CD1c-positive myeloid dendritic cell (primary cell): Measurements from ENCODE around the gene RELT.

Experiments
- DNase-seq: peaks from one replicate; pipeline ENCODE4 v3.0.0-alpha.2; 2016; ENCODE audit errors: extremely low spot score

Gene RELT

DNA sequence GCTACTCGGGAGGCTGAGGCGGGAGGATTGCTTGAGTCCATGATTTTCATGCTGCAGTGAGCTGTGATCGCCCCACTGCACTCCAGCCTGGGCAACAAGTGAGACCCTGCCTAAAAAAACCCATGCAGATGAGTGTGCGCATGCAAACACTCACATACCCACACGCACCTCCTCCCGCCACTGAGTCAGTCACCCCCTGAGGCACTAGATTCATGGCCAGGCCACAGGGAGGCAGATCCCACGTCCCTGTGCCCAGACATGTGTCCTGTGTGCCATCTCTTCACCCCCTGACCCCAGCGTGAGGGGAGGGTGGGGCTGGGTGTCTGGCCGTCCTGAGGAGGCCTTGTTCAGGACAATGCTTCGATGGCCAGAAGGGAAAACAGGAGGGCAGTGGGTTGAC, 15.5 kb downstream of the RELT start:
- no peak for DNase-seq

GRCh38 chr11:73392108-73393010, 16.2 kb downstream of the RELT start:
- no peak for DNase-seq

DNA sequence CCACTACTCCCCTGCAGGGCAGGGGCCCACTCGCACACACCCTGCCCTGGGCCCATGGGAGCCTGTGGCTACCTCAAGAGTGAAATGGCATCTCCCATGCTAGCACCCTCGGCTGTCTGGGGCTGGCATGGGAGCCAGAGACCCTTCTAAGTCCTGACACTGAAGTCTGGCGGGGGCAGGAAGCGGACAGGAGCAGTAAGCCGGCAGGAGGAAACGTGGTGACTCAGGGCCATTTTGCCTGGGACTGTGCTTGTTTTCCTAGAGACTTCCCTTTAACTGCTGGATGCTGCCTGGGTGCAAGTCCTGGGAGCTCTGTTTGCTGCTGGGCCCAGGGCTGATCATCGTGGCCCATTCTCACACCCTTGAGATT, 16.8 kb downstream of the RELT start:
- DNase-seq: peak; percentile 36

GRCh38 chr11:73393479-73394415, 17.5 kb downstream of the RELT start:
- peak; percentile 79 for DNase-seq

- no peak for DNase-seq
These were observed 18.5 kb downstream of the RELT start for GRCh38 chr11:73394416-73395296.

DNA sequence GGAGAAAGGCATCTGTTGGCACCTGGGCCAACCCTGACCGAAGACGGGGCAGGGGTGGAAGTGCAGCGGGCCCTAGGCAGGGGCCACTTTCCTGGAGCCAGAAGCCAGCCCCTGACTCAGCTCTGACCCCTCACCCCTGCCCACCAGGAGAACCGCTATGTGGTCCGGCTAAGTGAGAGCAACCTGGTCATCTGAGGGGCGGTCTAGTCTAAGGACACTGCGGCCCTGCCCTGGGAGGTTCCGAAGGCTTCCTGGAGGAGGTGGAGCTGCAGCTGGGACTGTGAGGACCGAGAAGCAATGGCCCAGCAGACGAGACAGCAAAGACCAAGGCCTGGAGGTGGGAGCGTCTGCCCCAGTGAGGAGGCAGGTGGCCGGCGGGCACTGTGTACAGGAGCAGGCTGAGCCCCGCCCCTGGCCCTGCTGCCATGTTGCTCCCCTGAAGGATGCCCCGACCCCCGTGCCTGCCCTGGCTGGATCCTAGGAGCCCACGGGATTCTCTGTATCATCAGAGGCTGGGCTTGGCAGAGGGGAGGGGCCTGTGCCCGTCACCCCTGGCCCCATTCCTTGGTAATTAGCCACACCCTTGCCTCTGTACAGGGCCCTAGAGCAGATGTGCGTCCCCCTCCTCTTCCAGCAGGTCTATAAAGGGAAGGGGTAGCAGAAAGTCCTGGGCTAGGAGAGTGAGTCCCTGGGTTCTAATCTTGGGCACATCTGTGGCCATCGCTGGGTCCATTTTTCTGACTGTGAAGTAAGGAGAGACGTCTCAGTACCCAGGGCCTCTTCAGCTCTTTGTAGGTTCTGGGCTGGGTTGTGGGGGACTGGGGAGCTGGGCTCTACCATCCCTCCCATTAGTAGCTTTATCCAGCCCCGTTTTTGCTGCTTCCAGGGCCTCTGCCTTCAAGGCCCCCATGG, 19.4 kb downstream of the RELT start:
- no peak for DNase-seq

GRCh38 chr11:73396251-73396930, 20.2 kb downstream of the RELT start:
- no peak for DNase-seq

- no peak for DNase-seq
These were observed 20.8 kb downstream of the RELT start for GRCh38 chr11:73396985-73397384.

GRCh38 chr11:73397468-73398131, 21.4 kb downstream of the RELT start:
- DNase-seq: no peak

DNA sequence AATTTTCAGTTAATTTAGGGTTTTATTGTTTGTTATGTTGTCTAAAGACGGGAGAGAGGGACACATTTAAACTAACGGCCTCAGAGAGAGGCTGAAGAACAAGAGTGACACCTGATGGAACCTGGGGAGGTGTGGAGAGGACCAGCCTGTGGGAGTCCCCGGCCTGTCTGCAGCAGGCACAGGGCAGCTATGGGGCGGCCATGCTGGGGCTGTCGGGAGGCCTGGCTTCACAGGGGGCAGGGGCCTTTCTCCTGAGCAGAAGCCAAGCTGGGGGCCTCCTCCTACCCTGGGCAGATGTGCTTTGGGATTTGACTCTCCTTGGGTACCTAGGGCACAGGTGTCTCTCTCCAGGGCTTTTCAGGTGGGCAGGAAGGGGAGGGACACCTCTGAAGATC, 21.9 kb downstream of the RELT start:
- DNase-seq: no peak

DNA sequence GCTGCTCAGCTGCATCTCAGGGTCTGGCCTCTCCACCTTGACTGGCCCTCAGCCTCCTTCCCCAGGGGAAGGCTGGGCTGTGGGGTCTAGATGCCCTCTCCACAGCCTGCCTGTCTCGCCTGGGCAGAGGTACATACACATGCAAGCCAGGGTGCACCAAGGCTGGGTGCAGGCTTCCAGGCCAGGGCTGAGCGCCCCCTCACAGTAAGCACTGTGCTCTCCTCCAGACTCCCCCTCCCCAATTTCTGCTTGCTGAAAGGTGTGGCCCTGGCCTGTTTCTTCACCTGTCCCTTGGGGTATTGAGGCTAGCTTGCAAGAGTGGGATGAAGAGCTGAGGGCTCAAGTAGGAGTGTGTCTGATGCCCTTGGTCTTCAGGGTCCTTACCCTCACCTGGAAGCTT, 22.5 kb downstream of the RELT start:
- DNase-seq: no peak

DNA sequence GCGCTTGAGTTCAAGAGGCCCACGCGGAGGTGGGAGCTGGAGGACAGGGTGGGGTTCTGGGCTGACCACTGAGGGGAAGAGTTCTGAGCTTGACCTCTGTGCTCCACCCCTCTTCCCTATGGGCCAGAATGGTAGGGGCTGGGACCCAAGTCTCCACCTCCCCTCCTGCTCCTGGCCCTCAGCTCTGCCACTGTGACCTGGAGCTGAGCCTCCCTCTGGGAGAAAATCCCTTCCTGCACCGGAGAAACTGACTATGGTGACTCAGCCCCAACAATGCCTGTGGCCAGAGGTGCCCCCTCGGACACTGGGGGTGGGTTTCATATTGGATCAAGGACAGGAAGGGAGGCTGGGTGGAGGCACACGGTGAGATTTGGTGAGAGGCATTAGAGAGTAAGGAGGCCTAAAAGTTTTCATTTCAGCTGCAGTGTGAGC, 23.0 kb downstream of the RELT start:
- DNase-seq: no peak

GRCh38 chr11:73399636-73400035, 23.4 kb downstream of the RELT start:
- DNase-seq: no peak

DNA sequence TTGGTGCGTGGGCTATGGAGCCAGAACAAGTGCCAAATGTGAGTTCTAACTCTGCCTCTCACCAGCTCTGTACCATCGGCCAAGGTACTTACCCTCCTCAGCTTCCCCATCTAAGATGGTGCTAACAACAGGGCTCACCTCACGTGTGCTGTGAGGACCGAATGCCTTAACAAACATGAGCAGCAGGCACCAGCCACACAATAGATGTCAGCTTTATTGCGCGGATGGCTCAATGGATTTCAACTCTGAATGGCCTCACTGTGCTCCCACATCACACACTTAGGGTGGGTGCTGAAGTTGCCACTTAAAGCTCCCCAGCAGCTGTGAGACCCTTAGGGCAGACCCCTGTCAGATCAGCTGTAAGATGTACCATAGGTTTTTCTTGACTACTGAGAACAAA, 24.1 kb downstream of the RELT start:
- no peak for DNase-seq

DNA sequence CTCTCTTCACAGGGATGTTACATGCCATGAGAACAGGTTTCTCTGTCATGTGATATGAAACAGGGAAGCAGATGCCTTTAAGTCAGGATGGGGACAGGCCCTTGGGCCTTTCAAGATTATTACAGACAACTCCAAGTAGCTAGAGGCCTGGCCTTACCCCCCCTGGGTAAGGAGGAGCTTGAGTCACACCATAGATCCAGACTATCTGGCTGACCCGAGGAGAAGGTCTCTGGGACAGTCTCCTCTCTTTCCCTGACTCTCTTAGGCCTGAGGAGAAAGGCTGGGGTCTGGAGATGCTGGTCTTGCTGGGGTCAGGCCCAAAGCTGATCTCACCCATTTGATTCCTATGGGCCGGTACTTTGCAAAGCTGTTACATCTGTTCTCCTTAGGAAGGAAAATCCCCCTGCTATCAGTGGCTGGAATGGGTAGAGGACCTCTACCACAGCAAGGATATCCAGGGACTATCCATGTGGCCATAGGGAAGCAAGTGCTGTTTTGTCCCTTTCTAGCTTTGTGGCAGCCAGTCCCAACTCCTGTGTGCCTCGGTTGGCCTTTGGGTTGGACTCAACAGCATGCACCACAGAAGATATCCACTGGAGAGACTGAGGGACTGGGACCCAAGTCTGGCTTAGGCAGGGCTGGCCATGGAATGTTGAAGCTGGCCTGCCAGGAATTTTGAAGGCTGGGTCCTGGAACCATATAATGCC, 25.2 kb downstream of the RELT start:
- no peak for DNase-seq

DNA sequence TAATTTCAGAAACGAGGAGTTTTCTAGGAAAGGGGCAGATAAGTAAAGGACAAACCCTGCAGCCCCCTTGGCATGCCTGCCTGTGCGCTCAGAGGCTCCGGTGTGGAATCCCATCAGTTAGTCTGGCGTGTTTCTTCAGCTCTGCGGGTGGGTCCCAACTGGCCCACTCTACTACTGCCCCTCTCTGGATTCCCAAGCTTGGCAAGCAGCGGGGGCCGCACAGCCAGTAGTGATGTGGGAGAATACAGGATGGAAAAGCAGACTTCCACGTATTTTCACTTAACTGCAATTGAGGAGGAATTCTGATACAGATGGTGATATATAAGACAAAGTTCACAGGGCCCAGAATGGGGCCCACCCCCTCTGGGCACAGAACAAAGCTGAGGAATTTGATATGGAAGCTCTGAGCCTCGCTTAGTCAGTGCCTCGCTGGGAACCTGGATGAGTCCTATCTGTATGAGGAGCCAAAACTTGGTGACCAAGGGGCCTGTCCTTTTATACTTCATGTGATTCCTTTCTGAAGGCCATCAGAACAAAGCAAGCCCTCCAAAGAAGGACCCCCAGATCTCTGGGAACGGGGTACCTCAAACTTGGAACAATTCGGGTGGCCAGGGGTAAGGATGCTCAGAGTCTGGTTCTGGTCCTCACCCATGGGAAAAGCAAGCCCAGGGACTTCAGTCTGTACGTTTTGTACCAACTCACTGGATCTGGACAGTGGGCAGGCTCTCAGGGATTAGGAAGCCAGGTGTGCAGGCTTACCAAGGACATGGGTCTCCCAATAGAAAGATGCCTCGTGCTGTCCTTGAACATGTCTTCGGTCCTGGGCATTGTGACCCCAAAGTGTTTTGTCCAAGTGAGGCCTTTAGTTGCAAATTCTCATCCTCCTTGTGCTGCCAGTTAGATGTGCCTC, 26.0 kb downstream of the RELT start:
- DNase-seq: no peak

DNA sequence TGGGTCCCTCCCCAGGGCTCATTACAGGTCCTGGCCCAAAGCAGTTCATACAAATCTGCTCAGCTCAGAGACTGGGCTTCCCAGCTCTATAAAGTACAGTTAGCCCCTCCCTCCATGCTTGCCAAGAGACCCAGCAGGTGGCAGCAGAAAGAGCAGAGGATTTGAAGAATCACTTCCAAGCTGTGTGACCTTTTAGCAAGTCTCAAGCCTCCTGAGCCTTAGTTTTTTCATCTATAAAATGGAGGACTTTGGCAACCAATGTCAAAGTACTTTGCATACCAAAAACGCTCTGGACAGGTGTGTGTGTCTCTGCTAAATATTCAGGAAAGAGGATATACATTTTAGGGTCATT, 26.6 kb downstream of the RELT start:
- DNase-seq: no peak

DNA sequence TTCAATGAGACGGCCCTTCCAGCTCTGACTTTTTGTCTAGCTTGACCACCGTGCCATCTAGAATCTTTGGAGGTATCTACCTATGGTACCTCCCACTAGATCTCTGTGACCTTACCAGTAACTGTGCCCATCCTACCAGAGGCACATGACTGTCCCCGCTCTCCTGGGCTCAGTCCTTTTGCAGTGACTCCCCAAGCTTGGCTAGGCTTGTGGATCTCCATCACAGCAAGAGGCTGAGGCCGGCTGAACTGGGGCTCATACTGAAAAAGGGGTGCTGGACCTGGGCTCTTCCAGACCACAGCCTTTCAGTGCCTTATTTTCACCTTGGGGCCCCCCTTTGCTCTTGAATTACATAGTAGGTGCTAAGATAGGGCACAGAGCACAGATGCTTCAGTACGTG, 27.3 kb downstream of the RELT start:
- DNase-seq: no peak
